GM19239 (cell line): ENCODE measurements around the gene CHD9NB.

ENCODE experiments used
- DNase-seq: peaks from one replicate; pipeline ENCODE4 v3.0.0; 2011; ENCODE audit warnings: low spot score; ENCODE audit not compliant: insufficient read length
- FAIRE-seq: peaks from 2 replicates; lab custom pipeline; 2011; peaks lifted over from hg19 to GRCh38; lab: Jason Lieb, UNC

CHD9NB gene

DNA sequence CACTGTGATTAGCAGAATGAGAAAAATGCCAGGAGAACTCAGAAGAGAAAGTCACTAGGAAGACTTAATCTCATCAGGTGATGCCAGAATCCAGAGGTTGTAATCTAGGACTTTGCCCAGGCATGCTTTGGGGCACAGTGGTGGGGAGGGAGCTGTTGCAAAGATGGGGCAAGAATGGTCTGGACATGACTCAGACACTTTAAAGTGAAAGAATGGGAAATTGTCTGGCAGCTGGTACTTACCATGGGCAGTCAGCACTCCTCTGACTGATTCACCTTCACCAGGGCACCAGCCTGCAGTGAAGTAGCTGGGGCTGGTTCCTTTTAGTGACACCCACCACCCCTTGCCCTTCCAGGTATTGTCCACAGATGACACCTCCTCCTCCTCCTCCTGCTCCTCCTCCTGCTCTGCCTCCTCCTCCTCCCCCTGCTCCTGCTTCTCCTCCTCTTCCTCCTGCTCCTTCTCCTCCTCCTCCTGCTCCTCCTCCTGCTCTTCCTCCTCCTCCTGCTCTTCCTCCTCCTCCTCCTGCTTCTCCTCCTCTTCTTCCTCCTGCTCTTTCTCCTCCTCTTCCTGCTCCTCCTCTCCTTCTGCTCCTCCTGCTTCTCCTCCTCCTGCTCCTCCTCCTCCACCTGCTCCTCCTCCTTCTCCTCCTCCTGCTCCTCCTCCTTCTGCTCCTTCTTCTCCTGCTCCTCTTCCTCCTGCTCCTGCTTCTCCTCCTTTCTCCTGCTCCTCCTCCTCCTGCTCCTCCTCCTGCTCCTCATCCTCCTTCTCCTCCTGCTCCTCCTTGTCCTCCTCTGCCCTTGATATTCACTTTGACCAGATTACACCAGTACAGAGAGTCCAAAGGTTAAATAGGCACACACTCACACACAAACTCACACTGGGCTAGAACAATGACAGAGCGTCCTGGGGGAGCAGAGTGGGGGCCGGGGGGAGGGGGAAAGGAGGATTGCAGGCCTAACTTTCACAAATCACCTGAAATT lies at the start of gene CHD9NB:
CHD9NB (minus strand) TSS at position 379 of the 983 bp plus-strand sequence. CDS start 8,739 bp downstream, outside the sequence.
- no peak for FAIRE-seq

DNA sequence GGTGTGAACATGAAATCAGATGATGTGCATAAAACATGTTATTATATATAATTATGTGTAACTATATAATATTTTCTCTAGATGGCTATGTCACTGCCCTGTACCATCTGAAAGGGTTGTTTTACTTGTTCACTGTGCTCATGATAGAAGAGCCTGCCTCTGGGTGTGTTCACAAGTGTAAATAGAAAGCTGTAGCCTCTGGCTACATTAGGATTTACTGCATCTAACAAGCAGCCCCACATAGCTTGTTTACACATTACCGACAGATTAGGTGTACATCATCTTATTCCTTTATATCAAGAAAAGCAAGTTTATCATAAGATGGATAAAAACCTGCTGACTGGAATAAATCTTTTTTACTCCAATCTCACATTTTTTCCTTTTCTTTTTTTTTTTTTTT lies 48.2 kb upstream of the CHD9NB start:
- FAIRE-seq (no peak), DNase-seq (no peak)

More for the DNA sequence above, at the start of gene CHD9NB:
- no peak for DNase-seq

- FAIRE-seq (no peak), DNase-seq (no peak)
Measured at GRCh38 chr16:53100131-53100748, 47.5 kb upstream of the CHD9NB start.

DNA sequence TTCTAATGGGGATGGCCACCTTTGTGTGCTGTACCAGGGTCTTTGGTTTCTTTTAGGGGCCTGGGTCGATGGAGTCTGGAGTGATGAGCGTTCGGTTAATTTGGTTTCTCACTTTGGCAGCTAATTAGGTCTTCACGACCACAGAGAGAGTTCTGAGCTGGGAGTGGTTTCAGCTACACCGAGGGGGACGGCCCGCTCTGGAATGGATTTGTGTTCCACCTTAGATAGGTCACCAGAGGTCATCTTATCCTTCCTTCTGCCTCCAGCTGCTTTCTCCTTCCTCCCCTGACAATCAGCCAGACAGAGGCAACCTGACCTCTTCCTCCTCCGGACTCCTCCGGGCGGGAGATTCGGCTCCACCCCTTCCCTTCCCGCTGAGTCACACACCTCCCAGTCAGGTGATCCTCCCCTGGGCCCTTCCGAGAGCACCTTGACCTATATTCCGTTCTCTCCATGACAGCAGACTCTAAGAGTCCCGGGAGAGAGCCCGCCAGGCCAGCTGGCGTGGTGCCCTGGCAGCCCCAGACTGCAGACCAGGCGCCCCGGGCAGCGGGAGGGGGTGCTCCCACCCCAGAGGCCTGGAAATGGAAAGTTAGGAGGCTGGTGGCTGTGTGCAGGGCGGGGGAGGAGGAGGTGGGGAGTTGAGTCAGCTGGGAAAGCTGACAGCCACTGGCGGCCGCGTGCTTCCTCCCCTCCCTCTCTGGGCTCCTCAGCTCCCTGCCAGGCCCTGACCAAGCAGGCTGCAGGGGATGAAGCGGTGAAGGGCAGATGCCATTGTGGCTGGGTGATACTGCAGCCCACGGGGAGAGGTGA lies 46.8 kb upstream of the CHD9NB start:
- DNase-seq: peak; percentile 35
- peak; percentile 92 for FAIRE-seq

GRCh38 chr16:53098526-53099317 lies 46.0 kb upstream of the CHD9NB start:
- no peak for FAIRE-seq
- no peak for DNase-seq

DNA sequence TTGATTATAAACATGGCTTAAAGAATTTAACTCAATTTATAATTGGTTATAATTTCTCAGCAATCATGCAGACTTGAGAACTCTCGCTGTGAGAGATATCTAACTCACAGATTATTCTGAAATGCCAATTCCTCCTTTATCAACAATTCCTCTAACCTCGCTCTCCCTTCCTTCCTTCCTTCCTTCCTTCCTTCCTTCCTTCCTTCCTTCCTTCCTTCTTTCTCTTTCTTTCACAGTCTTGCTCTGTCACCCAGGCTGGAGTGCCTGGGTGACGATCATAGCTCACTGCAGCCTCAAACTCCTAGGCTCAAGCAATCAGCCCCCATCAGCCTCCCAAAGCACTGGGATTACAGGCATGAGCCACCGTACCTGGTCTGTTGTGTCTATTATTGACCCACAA lies 44.5 kb upstream of the CHD9NB start:
- FAIRE-seq (no peak), DNase-seq (no peak)

DNA sequence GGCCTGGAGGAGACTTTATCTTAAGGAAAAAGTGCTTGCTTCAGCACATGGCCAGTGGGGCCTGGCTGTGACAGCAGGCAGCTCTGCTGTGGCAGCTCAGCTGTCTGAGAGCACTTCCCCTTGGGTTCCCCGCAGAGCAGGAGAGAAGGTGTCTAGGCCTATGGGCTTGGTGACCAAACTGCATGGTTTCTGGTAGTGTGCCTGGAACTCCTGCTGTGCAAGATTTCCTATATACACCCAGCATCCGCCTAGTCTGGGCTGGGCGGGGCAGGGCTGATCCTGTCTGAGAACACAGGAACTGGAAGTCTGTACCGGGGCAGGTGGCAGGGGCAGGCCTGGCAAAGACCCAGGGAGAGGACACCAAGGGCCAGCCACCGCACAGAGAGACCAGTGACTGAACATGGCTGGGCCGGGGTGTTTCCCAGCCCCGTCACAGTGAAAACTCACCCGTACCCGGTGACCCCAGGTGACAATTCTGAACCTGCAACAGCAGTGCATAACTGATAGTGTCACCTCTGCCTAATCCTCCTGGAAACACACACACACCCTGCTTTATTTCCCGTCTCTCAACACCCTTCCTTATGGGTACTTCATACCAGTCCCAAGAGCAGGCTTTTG lies 41.4 kb upstream of the CHD9NB start:
- DNase-seq: no peak
- FAIRE-seq: peak; percentile 88

GRCh38 chr16:53093162-53093744 lies 40.6 kb upstream of the CHD9NB start:
- DNase-seq (no peak), FAIRE-seq (no peak)

- FAIRE-seq (no peak), DNase-seq (no peak)
Measured at GRCh38 chr16:53092284-53092683, 39.6 kb upstream of the CHD9NB start.

- peak; percentile 82 for FAIRE-seq
Measured at GRCh38 chr16:53091466-53092211, 38.9 kb upstream of the CHD9NB start.

DNA sequence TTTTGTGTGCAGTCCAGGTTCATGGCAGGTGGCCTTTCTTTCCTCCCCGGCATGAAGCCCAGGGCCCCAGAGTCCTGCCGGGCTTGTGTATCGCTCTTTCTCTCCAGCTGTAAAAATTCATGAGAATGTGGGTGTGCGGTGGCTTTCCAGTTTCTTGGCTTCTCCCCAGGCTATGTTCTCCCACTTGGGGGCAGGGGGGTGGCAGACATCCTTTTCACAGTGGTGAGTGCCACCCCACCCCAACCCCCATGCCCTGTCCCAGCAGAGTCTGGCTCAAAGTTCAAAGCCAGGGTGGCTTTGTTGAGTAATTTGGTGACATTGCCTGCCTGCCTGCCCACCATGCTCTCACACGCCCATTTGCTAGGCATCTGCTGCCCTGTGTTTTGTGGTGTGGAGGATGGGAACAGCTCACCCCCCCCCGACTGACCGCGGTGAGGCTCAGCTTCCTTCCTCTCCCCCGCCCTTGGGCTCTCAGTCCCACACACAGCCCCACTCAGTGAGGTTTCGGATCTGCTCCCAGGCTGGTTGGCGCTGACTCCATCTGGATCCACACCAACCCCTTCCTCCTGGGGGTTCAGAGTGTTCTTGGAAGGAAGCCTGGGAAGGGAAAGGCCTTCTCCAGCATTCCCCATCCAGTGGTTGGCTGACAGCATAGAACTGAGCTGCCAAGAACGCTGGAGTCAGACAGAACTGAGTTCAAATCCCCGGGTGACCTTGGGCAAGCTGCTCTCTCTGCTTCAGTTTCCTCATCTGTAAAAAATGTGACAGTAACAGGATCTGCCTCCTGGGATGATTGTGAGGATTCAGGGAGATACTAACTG lies 38.1 kb upstream of the CHD9NB start:
- DNase-seq: no peak
- FAIRE-seq: peak; percentile 92

More at GRCh38 chr16:53091466-53092211, 38.9 kb upstream of the CHD9NB start:
- no peak for DNase-seq

DNA sequence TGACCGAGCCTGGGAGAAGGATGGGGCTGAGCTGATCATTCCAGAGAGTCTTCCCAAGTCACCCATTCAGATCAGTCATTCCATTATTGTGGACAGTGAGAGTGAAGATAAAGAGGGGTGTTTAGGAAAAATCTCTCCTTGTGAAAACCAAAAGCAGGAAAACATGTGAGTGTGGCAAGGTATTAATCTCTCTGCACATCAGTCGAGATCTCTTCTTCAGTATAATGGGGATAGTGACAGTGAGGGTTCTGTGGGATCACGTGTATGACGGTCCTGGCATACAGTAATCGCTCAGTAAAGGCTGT lies 37.5 kb upstream of the CHD9NB start:
- FAIRE-seq (peak; percentile 68), DNase-seq (no peak)

GRCh38 chr16:53089434-53090285 lies 37.0 kb upstream of the CHD9NB start:
- FAIRE-seq (no peak), DNase-seq (no peak)

- DNase-seq (no peak), FAIRE-seq (no peak)
Measured at GRCh38 chr16:53087101-53087500, 34.4 kb upstream of the CHD9NB start.

DNA sequence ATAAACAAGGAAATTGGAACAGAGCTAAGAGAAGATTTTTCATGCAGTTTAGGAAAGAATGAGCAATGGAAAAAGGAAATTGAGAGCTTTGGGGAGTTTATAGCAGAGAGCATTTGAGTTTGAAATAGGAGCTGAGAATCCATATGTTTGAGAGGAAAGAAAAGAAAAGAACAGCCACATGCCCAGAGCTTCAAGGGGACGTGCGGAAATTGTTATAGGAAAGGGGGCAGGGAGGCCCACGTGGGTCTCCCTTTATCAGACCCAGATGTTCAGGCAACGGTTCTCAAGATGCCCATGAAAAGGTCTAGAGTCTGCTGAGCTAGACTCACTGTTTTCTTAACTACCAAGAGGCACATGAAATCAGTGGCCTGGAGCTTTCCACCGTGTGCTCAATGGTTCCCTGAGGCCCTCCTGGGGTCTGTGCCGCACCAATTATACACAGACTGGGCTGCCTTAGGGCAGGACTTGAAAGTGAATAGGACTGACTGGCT lies 33.3 kb upstream of the CHD9NB start:
- DNase-seq (no peak), FAIRE-seq (no peak)

DNA sequence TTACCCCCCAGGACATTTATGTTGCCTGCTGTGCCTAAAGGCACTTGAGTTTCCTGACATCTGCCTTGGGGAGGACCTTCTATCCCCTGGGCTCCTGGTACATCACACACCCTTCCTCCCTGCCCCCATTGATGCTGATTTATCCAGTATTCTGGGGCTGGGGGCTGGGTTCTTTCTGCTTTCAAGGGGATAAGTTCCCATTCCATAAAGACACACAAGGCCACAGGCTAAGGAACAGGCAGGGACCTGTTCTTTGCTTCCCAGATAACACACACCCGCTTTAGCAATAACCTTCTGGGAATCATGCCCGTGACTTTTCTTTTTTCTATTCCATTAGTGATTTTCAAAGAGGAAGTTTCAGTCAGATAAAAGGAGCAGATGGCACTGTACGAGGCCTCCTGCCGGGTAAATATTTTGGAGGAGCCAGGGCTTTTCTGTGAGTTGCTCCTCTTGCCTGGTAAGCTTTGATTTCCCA lies 32.7 kb upstream of the CHD9NB start:
- no peak for FAIRE-seq
- DNase-seq: no peak
